WTC11 (cell line): ENCODE results near the gene FZD10. TPM values are rescaled to one million over a fixed set of nuclear protein-coding genes. Genes with fewer than 3 reads are reported as not detected.
A peak's percentile ranks its signal among the peaks of the same experiment; 100 is the strongest.

Source experiments
- ATAC-seq: fragments of 200-7000 bp; cut with Tn5 transposase; 2 replicates; pipeline ENCODE4 v1.10.0; 2021; ENCODE audit warnings: mild to moderate bottlenecking, moderate library complexity
- CTCF ChIA-PET: fragments of 300-600 bp; sonication (Branson Sonifier 250); formaldehyde crosslinking; loops from one replicate; lab custom pipeline; 2021; ENCODE audit warnings: antibody characterized with exemption; lab: Charles Lee
- POLR2A ChIA-PET: fragments of 350-600 bp; sonication (Branson Sonifier 250); formaldehyde crosslinking; loops from one replicate; lab custom pipeline; 2021; ENCODE audit warnings: antibody characterized with exemption; lab: Charles Lee
- DNase-seq: peaks from one replicate; pipeline ENCODE4 v3.0.0; 2021; ENCODE audit warnings: low spot score
- H3K27ac Mint-ChIP-seq: 2 replicates; pipeline ENCODE4 v1.8.0; 2021; ENCODE audit warnings: mixed read lengths
- H3K27me3 Mint-ChIP-seq: 2 replicates; pipeline ENCODE4 v1.8.0; 2021; ENCODE audit warnings: low read depth, mild to moderate bottlenecking, moderate library complexity, mixed read lengths
- H3K36me3 Mint-ChIP-seq: 2 replicates; pipeline ENCODE4 v1.8.0; 2021; ENCODE audit warnings: mixed read lengths
- H3K4me1 Mint-ChIP-seq: 2 replicates; pipeline ENCODE4 v1.8.0; 2022; ENCODE audit warnings: mixed read lengths
- H3K4me3 Mint-ChIP-seq: 2 replicates; pipeline ENCODE4 v1.8.0; 2021; ENCODE audit warnings: mild to moderate bottlenecking, moderate library complexity, mixed read lengths
- H3K9me3 Mint-ChIP-seq: 2 replicates; pipeline ENCODE4 v1.8.0; 2021; ENCODE audit warnings: mixed read lengths
- ATF1 ChIP-seq: sonication (generic); formaldehyde crosslinking; IDR thresholded peaks from 2 replicates; pipeline ENCODE4 v1.8.1; 2023; ENCODE audit warnings: mild to moderate bottlenecking, moderate library complexity, missing genetic modification reagents
- ATF2 ChIP-seq: sonication (generic); formaldehyde crosslinking; IDR thresholded peaks from 2 replicates; pipeline ENCODE4 v1.8.1; 2022; ENCODE audit warnings: low read depth, missing genetic modification reagents, borderline replicate concordance
- CBFB ChIP-seq: sonication (generic); formaldehyde crosslinking; IDR thresholded peaks from 2 replicates; pipeline ENCODE4 v1.8.1; 2022; ENCODE audit warnings: mild to moderate bottlenecking, low read depth, missing genetic modification reagents
- CREB1 ChIP-seq: sonication (generic); formaldehyde crosslinking; IDR thresholded peaks from 2 replicates; pipeline ENCODE4 v1.8.0; 2023; ENCODE audit warnings: mild to moderate bottlenecking, missing genetic modification reagents
- CREM ChIP-seq: sonication (generic); formaldehyde crosslinking; IDR thresholded peaks from 2 replicates; pipeline ENCODE4 v1.8.1; 2022; ENCODE audit warnings: mild to moderate bottlenecking, missing genetic modification reagents, moderate library complexity
- E2F1 ChIP-seq: sonication (generic); formaldehyde crosslinking; IDR thresholded peaks from 2 replicates; pipeline ENCODE4 v1.8.0; 2022; ENCODE audit warnings: mild to moderate bottlenecking, missing genetic modification reagents
- E2F4 ChIP-seq: sonication (generic); formaldehyde crosslinking; IDR thresholded peaks from 2 replicates; pipeline ENCODE4 v1.8.1; 2022; ENCODE audit warnings: low read depth, mild to moderate bottlenecking, moderate library complexity, missing genetic modification reagents, borderline replicate concordance
- ERG ChIP-seq: fragments of 250-450 bp; sonication (Bioruptor Pico); IDR thresholded peaks from 2 replicates; pipeline ENCODE4 v1.8.0; 2021; ENCODE audit warnings: mild to moderate bottlenecking
- GTF2I ChIP-seq: fragments of 250-450 bp; sonication (Bioruptor Pico); conservative IDR thresholded peaks from 2 replicates; pipeline ENCODE4 v1.4.0; 2021; ENCODE audit warnings: mild to moderate bottlenecking
- MAX ChIP-seq: sonication (generic); formaldehyde crosslinking; IDR thresholded peaks from 2 replicates; pipeline ENCODE4 v1.8.0; 2022; ENCODE audit warnings: mild to moderate bottlenecking, missing genetic modification reagents
- MLX ChIP-seq: sonication (generic); formaldehyde crosslinking; IDR thresholded peaks from 2 replicates; pipeline ENCODE4 v1.8.1; 2023; ENCODE audit warnings: mild to moderate bottlenecking, missing genetic modification reagents, moderate library complexity
- NR3C1 ChIP-seq: sonication (generic); formaldehyde crosslinking; conservative IDR thresholded peaks from 2 replicates; pipeline ENCODE4 v1.8.1; 2023; ENCODE audit warnings: low read depth, mild to moderate bottlenecking, missing genetic modification reagents
- ZNF416 ChIP-seq: fragments of 250-450 bp; sonication (Bioruptor Pico); IDR thresholded peaks from 2 replicates; pipeline ENCODE4 v1.9.0; 2021; ENCODE audit warnings: mild to moderate bottlenecking, inconsistent platforms
- ZNF423 ChIP-seq: fragments of 250-450 bp; sonication (Bioruptor Pico); IDR thresholded peaks from 2 replicates; pipeline ENCODE4 v2.1.2; 2022; ENCODE audit warnings: mild to moderate bottlenecking, moderate library complexity
- ZSCAN18 ChIP-seq: fragments of 250-450 bp; sonication (Bioruptor Pico); IDR thresholded peaks from 2 replicates; pipeline ENCODE4 v2.1.2; 2022; ENCODE audit warnings: mild to moderate bottlenecking, moderate library complexity
- total RNA-seq: library from RNA; stranded (reverse); gene quantifications from 3 replicates; pipeline ENCODE4 v1.2.3, GENCODE V29; 2021

FZD10 gene
- total RNA-seq, 1 experiment from 2014 or later, result 1.1 TPM

- no peak for DNase-seq
- Mint-ChIP-seq H3K27ac (no peak overlapping the region), H3K4me1 (no peaks in the 10 kb centered on the region)
- CTCF ChIA-PET, result no interaction called here
- TF ChIP-seq NR3C1 (CRISPR knock-in tag) (no peak), ZNF416 (CRISPR knock-in tag) (no peak), ZSCAN18 (CRISPR knock-in tag) (no peak)
- TF ChIP-seq, all 79 proteins: peak for 0
- Mint-ChIP-seq H3K9me3 (peaks cover 42% of the 10 kb centered on the region), H3K27me3 (0 out of 2 replicates have a peak, but pooled peaks cover 6% of the 10 kb centered on the region), H3K36me3 (peaks cover 24% of the 10 kb centered on the region), H3K4me3 (no peak overlapping the region)
- ATAC-seq, result no peak
- POLR2A ChIA-PET, result no interaction called here
Observed at GRCh38 chr12:130186651-130187268, 24.5 kb downstream of the FZD10 start.

- POLR2A ChIA-PET, result no interaction called here
- TF ChIP-seq ERG (CRISPR knock-in tag), result no peak
- no peak for TF ChIP-seq CBFB (CRISPR knock-in tag)
- Mint-ChIP-seq H3K27ac (no peak overlapping the region), H3K9me3 (peaks cover 33% of the 10 kb centered on the region), H3K4me3 (no peak overlapping the region), H3K36me3 (peaks cover 30% of the 10 kb centered on the region), H3K4me1 (no peaks in the 10 kb centered on the region), H3K27me3 (peaks cover 3% of the 10 kb centered on the region; the same call in 1 of the 2 replicates)
- CTCF ChIA-PET, result interaction anchor here (0.6 to 1.6 kb wide), 5 partner anchors 12 to 420 kb away, joined by 3 to 5 read pairs (median 3); no protein-coding TSS in a partner anchor
- DNase-seq (peak; percentile 28), ATAC-seq (no peak)
Observed at GRCh38 chr12:130192642-130193345, 30.5 kb downstream of the FZD10 start.

GRCh38 chr12:130194154-130194553, 31.9 kb downstream of the FZD10 start:
- peaks cover 28% of the 10 kb centered on the region for H3K9me3 Mint-ChIP-seq
- H3K4me3 Mint-ChIP-seq, result no peak overlapping the region
- POLR2A ChIA-PET, result no interaction called here
- CTCF ChIA-PET, result interaction anchor here (1.5 kb wide), 1 partner anchor 107 kb away, joined by 5 read pairs; no protein-coding TSS in a partner anchor
- no peak overlapping the region for H3K27ac Mint-ChIP-seq
- ATAC-seq (no peak), DNase-seq (no peak)
- no peaks in the 10 kb centered on the region for H3K4me1 Mint-ChIP-seq
- H3K27me3 Mint-ChIP-seq, result peaks cover 3% of the 10 kb centered on the region
- H3K36me3 Mint-ChIP-seq, result peaks cover 31% of the 10 kb centered on the region
- no peak for TF ChIP-seq E2F1
- no peak for TF ChIP-seq ERG (CRISPR knock-in tag)
- TF ChIP-seq E2F4 (CRISPR knock-in tag), result no peak
- no peak for TF ChIP-seq NR3C1 (CRISPR knock-in tag)
- TF ChIP-seq CBFB (CRISPR knock-in tag), result no peak
- TF ChIP-seq ZSCAN18 (CRISPR knock-in tag), result no peak
- no peak for TF ChIP-seq GTF2I
- TF ChIP-seq CREB1 (CRISPR knock-in tag), result no peak
- TF ChIP-seq CREM (CRISPR knock-in tag), result no peak
- no peak for TF ChIP-seq ATF2 (CRISPR knock-in tag)
- TF ChIP-seq MLX (CRISPR knock-in tag), result no peak
- no peak for TF ChIP-seq MAX (CRISPR knock-in tag)
- no peak for TF ChIP-seq ZNF423 (CRISPR knock-in tag)
- no peak for TF ChIP-seq ATF1
